A673 (cell line): Measurements from ENCODE around the gene DOK3.

Source experiments
- CTCF ChIP-seq: fragments of 300-800, 200-600 bp; sonication (generic); conservative IDR thresholded peaks from 2 replicates; pipeline ENCODE4 v1.5.1; 2017; ENCODE audit warnings: low read depth, mild to moderate bottlenecking, antibody characterized with exemption, low read length, moderate library complexity, mixed read lengths
- EZH2 ChIP-seq: fragments of 200-600 bp; sonication (generic); IDR thresholded peaks from 2 replicates; pipeline ENCODE4 v1.6.1; 2017; ENCODE audit warnings: borderline replicate concordance, low read depth, mild to moderate bottlenecking, mixed read lengths, antibody characterized with exemption, low read length; ENCODE audit not compliant: poor library complexity, severe bottlenecking

GRCh38 chr5:177509381-177509951, at the start of gene DOK3:
- TF ChIP-seq CTCF (no peak), EZH2 (no peak)
